ENCODE results near the gene MBD4.

GRCh38 chr3:129432671-129433070 lies 7.1 kb downstream of the MBD4 start:
- TF ChIP-seq CTCF (IDR thresholded peaks at IDR 0.05): no peak
- no peak for TF ChIP-seq POLR2A (IDR thresholded peaks at IDR 0.05)

Measured in thyroid gland (tissue), 4 donors.